CD14-positive monocyte (primary cell): ENCODE results near the gene PCP4. TPM values are rescaled to one million over a fixed set of nuclear protein-coding genes. Genes with fewer than 3 reads are reported as not detected.

ENCODE experiments used
- DNase-seq, 3 donors: peaks; one replicate each; pipeline ENCODE4 v3.0.0-alpha.2; 2011 to 2022
- H2AFZ ChIP-seq: 2 replicates; pipeline ENCODE4 v1.6.0; 2012; ENCODE audit warnings: mild to moderate bottlenecking, low read depth, low read length, inconsistent platforms; ENCODE audit not compliant: insufficient read depth, poor library complexity, severe bottlenecking
- H3K27ac ChIP-seq, 2 donors: 1 replicate in 1 of 2; 2 replicates in 1 of 2; pipeline ENCODE4 v1.5.1; 2012 to 2013; ENCODE audit warnings: low read length in 2 of 2, control low read depth in 1 of 2, inconsistent platforms in 1 of 2, low read depth in 1 of 2, mild to moderate bottlenecking in 1 of 2
- H3K27me3 ChIP-seq, 2 donors: one replicate each; pipeline versions ENCODE4 v1.6.0 to v1.6.1; 2011 to 2013; ENCODE audit warnings: low read length in 2 of 2; ENCODE audit not compliant: control insufficient read depth in 2 of 2, insufficient read depth in 2 of 2
- H3K36me3 ChIP-seq, 2 donors: replicated peaks in 1 of 2; 1 replicate in 1 of 2; 2 replicates in 1 of 2; pipeline versions ENCODE4 v1.5.1 to v1.6.1; 2012 to 2013; ENCODE audit warnings: low read length in 2 of 2, control low read depth in 1 of 2, inconsistent platforms in 1 of 2, mild to moderate bottlenecking in 1 of 2; ENCODE audit not compliant: insufficient read depth in 2 of 2, control insufficient read depth in 1 of 2
- H3K4me1 ChIP-seq, 2 donors: 1 replicate in 1 of 2; 2 replicates in 1 of 2; pipeline versions ENCODE4 v1.5.1 to v1.6.1; 2012 to 2013; ENCODE audit warnings: low read length in 2 of 2, control low read depth in 1 of 2, inconsistent platforms in 1 of 2, mild to moderate bottlenecking in 1 of 2, moderate library complexity in 1 of 2; ENCODE audit not compliant: insufficient read depth in 2 of 2, control insufficient read depth in 1 of 2
- H3K4me2 ChIP-seq: replicated peaks from 2 replicates; pipeline ENCODE3; 2012; ENCODE audit warnings: low read length, moderate library complexity, mild to moderate bottlenecking; ENCODE audit not compliant: poor library complexity, severe bottlenecking; ENCODE audit errors: extremely low read depth
- H3K4me3 ChIP-seq, 3 experiments: fragments of 200-600 bp in 1 of 3; sonication (generic) in 1 of 3; replicated peaks in 1 of 3; 1 replicate in 2 of 3; 2 replicates in 1 of 3; pipeline ENCODE4 v1.5.1; 2011 to 2013; ENCODE audit warnings: low read length in 3 of 3, mild to moderate bottlenecking in 3 of 3, control low read depth in 2 of 3, low read depth in 2 of 3, inconsistent platforms in 1 of 3, moderate library complexity in 1 of 3
- H3K79me2 ChIP-seq: 2 replicates; pipeline ENCODE4 v1.6.0; 2012; ENCODE audit warnings: mild to moderate bottlenecking, control low read depth, inconsistent platforms, low read length, moderate library complexity; ENCODE audit not compliant: insufficient read depth
- H3K9ac ChIP-seq: 2 replicates; pipeline ENCODE4 v1.6.0; 2017; ENCODE audit warnings: low read length, mild to moderate bottlenecking; ENCODE audit not compliant: insufficient read depth, poor library complexity, severe bottlenecking
- H3K9me3 ChIP-seq, 2 donors: replicated peaks in 1 of 2; 1 replicate in 1 of 2; 2 replicates in 1 of 2; pipeline versions ENCODE4 v1.5.1 to v1.6.1; 2012 to 2013; ENCODE audit warnings: low read length in 2 of 2, control low read depth in 1 of 2; ENCODE audit not compliant: control insufficient read depth in 1 of 2, insufficient read depth in 1 of 2
- H4K20me1 ChIP-seq: 2 replicates; pipeline ENCODE4 v1.6.0; 2012; ENCODE audit warnings: mild to moderate bottlenecking, low read length, control low read depth, moderate library complexity; ENCODE audit not compliant: insufficient read depth
- H3K27ac Mint-ChIP-seq, 7 donors: one replicate each; pipeline ENCODE4 v1.8.0; 2020; ENCODE audit warnings: mild to moderate bottlenecking in 7 of 7, mixed read lengths in 7 of 7, moderate library complexity in 6 of 7, inconsistent platforms in 2 of 7
- H3K27me3 Mint-ChIP-seq, 3 donors: one replicate each; pipeline ENCODE4 v1.8.0; 2021 to 2022; ENCODE audit warnings: low read depth in 3 of 3, mild to moderate bottlenecking in 3 of 3, mixed read lengths in 3 of 3, moderate library complexity in 3 of 3, inconsistent platforms in 1 of 3
- H3K36me3 Mint-ChIP-seq, 2 donors: one replicate each; pipeline ENCODE4 v1.8.0; 2020; ENCODE audit warnings: mixed read lengths in 2 of 2, inconsistent platforms in 1 of 2, mild to moderate bottlenecking in 1 of 2
- H3K4me1 Mint-ChIP-seq: one replicate; pipeline ENCODE4 v1.8.0; 2020; ENCODE audit warnings: mild to moderate bottlenecking, mixed read lengths
- H3K4me3 Mint-ChIP-seq, 2 donors: one replicate each; pipeline ENCODE4 v1.8.0; 2020; ENCODE audit warnings: mild to moderate bottlenecking in 2 of 2, mixed read lengths in 2 of 2, moderate library complexity in 1 of 2
- H3K9me3 Mint-ChIP-seq, 7 donors: one replicate each; pipeline ENCODE4 v1.8.0; 2020 to 2022; ENCODE audit warnings: mixed read lengths in 7 of 7, mild to moderate bottlenecking in 6 of 7, moderate library complexity in 6 of 7, inconsistent platforms in 2 of 7
- WGBS: methylation state at CpG from one replicate; pipeline ENCODE4 v1.1.5; 2013; ENCODE audit warnings: missing lambda C conversion rate; ENCODE audit not compliant: insufficient coverage; 5-methylcytosine and 5-hydroxymethylcytosine counted together
- intact Hi-C, 2 donors: fragments of 100-400 bp; cut with micrococcal nuclease; formaldehyde crosslinking; loops; one replicate each; pipeline versions ENCODE4 v1.15.0 to v1.15.1; 2023
- polyA plus RNA-seq, 3 donors: library from polyadenylated mRNA; depleted of rRNA in 1 of 3; unstranded in 2 of 3; stranded (reverse) in 1 of 3; fragments of 300-500 nt in 2 of 3; fragments of >200 nt in 1 of 3; fragmentation: Illumina TruSeq in 2 of 3; gene quantifications; 1 replicate in 2 of 3; 2 replicates in 1 of 3; pipeline ENCODE4 v1.2.3, GENCODE V29; 2012 to 2021
- TF ChIP-seq, protein P1 (sequence below): fragments of 200-600 bp; IDR thresholded peaks from one replicate; pipeline ENCODE4 v1.8.0; 2022; ENCODE audit warnings: antibody characterized with exemption, mild to moderate bottlenecking

Gene PCP4
- polyA plus RNA-seq, 3 donors = not detected

DNA sequence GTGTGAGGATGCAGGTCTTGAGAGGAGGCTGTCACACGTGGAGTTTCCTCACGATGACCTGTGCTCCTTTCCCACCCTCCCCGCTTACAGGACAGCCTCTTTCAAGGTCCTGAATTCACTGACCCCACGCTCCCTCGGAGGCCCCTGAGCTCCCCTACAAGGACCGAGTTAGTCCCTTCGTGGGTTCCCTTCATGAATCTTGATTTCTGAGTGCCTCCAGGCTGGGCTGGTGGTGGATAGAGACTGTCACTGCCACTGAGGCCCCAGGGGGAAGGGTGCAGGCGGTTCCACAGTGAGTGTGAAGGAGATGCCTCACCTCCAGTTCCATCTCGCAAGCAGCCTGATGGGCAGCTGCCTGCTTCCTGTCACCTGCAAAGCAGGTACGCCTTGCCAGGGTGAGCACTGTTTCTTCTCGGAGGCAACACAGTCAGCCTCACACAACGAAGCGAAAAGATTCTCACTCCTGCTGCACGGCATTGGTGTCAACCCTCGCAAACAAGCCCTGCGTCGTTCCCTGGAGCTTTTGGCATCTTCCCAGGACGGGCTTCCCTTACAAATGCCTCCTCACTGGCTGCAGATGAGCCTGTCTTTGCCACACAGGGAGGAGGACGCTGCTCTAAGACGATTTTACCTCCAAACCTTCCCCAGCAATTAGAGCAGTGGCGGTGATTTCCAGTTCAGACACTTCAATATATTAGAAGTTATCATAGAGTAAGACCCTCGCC, 26.7 kb upstream of the PCP4 start:
- no peak overlapping the region for H3K4me3 ChIP-seq
- intact Hi-C loops = no loop called here
- no peaks in the 10 kb centered on the region for H4K20me1 ChIP-seq
- H3K36me3 Mint-ChIP-seq = no peaks in the 10 kb centered on the region
- H3K27ac Mint-ChIP-seq = no peak overlapping the region
- H3K4me3 Mint-ChIP-seq = no peak overlapping the region
- no peaks in the 10 kb centered on the region for H3K36me3 ChIP-seq
- TF ChIP-seq, protein P1, sequence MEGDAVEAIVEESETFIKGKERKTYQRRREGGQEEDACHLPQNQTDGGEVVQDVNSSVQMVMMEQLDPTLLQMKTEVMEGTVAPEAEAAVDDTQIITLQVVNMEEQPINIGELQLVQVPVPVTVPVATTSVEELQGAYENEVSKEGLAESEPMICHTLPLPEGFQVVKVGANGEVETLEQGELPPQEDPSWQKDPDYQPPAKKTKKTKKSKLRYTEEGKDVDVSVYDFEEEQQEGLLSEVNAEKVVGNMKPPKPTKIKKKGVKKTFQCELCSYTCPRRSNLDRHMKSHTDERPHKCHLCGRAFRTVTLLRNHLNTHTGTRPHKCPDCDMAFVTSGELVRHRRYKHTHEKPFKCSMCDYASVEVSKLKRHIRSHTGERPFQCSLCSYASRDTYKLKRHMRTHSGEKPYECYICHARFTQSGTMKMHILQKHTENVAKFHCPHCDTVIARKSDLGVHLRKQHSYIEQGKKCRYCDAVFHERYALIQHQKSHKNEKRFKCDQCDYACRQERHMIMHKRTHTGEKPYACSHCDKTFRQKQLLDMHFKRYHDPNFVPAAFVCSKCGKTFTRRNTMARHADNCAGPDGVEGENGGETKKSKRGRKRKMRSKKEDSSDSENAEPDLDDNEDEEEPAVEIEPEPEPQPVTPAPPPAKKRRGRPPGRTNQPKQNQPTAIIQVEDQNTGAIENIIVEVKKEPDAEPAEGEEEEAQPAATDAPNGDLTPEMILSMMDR = no peak
- H3K9me3 Mint-ChIP-seq = peaks cover 0 to 8% (median 3%) of the 10 kb centered on the region in 7 donors
- H3K4me1 Mint-ChIP-seq = no peaks in the 10 kb centered on the region
- 80% methylated on average over 15 of the region's 22 CpGs for WGBS
- peaks cover 0 to 4% (median 2%) of the 10 kb centered on the region in 3 donors for H3K27me3 Mint-ChIP-seq
- no peaks in the 10 kb centered on the region for H3K79me2 ChIP-seq
- no peaks in the 10 kb centered on the region for H3K4me1 ChIP-seq
- no peaks in the 10 kb centered on the region for H3K9me3 ChIP-seq
- H3K27ac ChIP-seq = no peak overlapping the region
- no peaks in the 10 kb centered on the region for H3K27me3 ChIP-seq
- H3K4me2 ChIP-seq = no peak overlapping the region
- no peak for DNase-seq
- no peak overlapping the region for H3K9ac ChIP-seq
- H2AFZ ChIP-seq = no peak overlapping the region

DNA sequence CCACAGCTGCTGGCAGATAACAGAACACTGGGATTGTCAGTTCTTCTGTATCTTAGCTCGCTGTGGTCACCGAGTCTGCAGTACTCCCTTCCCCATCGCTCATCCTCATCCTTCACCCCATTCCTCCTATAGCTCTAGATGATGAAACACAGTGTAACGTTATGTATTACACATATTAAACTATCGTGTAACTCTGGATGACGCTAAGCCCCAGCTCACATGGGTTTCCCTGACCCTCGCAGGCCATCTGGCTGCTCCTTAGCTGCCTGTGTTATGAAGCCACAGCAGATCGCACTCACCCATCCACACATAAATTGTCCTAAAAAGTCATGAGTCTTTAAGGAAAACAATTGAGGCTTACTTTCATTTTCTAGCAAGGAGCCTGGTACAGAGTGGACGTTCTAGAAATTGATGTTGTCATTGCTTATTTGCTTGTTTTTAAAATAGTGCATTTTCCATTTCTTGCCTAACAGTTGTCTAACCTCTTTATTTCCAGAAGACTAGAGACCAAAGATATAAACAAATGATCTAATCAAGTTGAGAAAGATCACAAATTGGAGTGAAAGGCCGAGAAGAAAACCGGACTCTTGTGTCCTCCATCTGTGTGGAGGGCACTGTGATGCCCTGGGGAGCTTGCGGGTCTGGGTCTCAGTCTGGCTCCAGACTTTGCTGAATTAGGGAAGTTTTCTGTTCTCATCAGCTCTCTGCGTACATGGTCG, 24.3 kb upstream of the PCP4 start:
- H3K4me1 Mint-ChIP-seq = no peaks in the 10 kb centered on the region
- 92% methylated on average over 11 of the region's 14 CpGs for WGBS

More for the DNA sequence above, 24.3 kb upstream of the PCP4 start:
- H3K9me3 Mint-ChIP-seq = peaks cover 0 to 8% (median 3%) of the 10 kb centered on the region in 7 donors
- peaks cover 2 to 4% (median 2%) of the 10 kb centered on the region in 3 donors for H3K27me3 Mint-ChIP-seq
- intact Hi-C loops = no loop called here
- Histone ChIP-seq H2AFZ (no peak overlapping the region), H4K20me1 (no peaks in the 10 kb centered on the region), H3K27me3 (no peaks in the 10 kb centered on the region), H3K27ac (no peak overlapping the region), H3K36me3 (no peaks in the 10 kb centered on the region), H3K4me1 (no peaks in the 10 kb centered on the region), H3K9me3 (no peaks in the 10 kb centered on the region), H3K4me2 (no peak overlapping the region), H3K9ac (no peak overlapping the region), H3K4me3 (no peak overlapping the region), H3K79me2 (no peaks in the 10 kb centered on the region)
- H3K36me3 Mint-ChIP-seq = no peaks in the 10 kb centered on the region
- DNase-seq = no peak
- peak overlapping the region in 1 of 7 donors; percentile 1 for H3K27ac Mint-ChIP-seq
- H3K4me3 Mint-ChIP-seq = no peak overlapping the region
- TF ChIP-seq, protein P1 = no peak
